ENCODE measurements around the gene LY6G6F. TPM values are rescaled to one million over a fixed set of nuclear protein-coding genes. Genes with fewer than 3 reads are reported as not detected.

The LY6G6F gene
- total RNA-seq, 1 donor = not detected

Small RNA genes within 50 kb of the gene (small RNA-seq; reads per million reads assigned to genes)
- not detected for gene LY6G6D
- gene MIR4646 = not detected
- gene RF00019 = not detected
- gene RNU6-850P = not detected

Other genes starting within 250 kb of the LY6G6F start
- 6.5 and 8.6 TPM in 2 replicates for gene MICB, start 208.7 kb upstream of the LY6G6F start, total RNA-seq
- gene MCCD1, start 177.9 kb upstream of the LY6G6F start, total RNA-seq = not detected in 2 replicates
- 262 and 345 TPM in 2 replicates for gene DDX39B, start 164.9 kb upstream of the LY6G6F start, total RNA-seq
- 3.4 and 3.5 TPM in 2 replicates for gene ATP6V1G2, start 160.3 kb upstream of the LY6G6F start, total RNA-seq
- gene NFKBIL1, start 159.3 kb upstream of the LY6G6F start, total RNA-seq = 22.9 and 26.5 TPM in 2 replicates
- not detected in 2 replicates for gene LTA, start 134.6 kb upstream of the LY6G6F start, total RNA-seq
- gene TNF, start 131.3 kb upstream of the LY6G6F start, total RNA-seq = not detected in 2 replicates
- not detected in 2 replicates for gene LTB, start 124.4 kb upstream of the LY6G6F start, total RNA-seq
- gene LST1, start 120.6 kb upstream of the LY6G6F start, total RNA-seq = not detected in 2 replicates
- gene NCR3, start 113.9 kb upstream of the LY6G6F start, total RNA-seq = not detected in 2 replicates
- not detected in 2 replicates for gene AIF1, start 91.6 kb upstream of the LY6G6F start, total RNA-seq
- gene PRRC2A, start 86.2 kb upstream of the LY6G6F start, total RNA-seq = 49.4 and 57.4 TPM in 2 replicates
- 127 and 138 TPM in 2 replicates for gene BAG6, start 54.2 kb upstream of the LY6G6F start, total RNA-seq
- gene APOM, start 51.0 kb upstream of the LY6G6F start, total RNA-seq = 2.0 and 2.2 TPM in 2 replicates
- gene C6orf47, start 46.1 kb upstream of the LY6G6F start, total RNA-seq = 15.2 and 19.5 TPM in 2 replicates
- 17.0 and 17.1 TPM in 2 replicates for gene GPANK1, start 41.9 kb upstream of the LY6G6F start, total RNA-seq
- gene CSNK2B, start 40.8 kb upstream of the LY6G6F start, total RNA-seq = 118 and 149 TPM in 2 replicates
- gene LY6G5B, start 36.9 kb upstream of the LY6G6F start, total RNA-seq = 4.2 and 4.8 TPM in 2 replicates
- 0.26 and 0.65 TPM in 2 replicates for gene LY6G5C, start 25.8 kb upstream of the LY6G6F start, total RNA-seq
- 29.9 and 35.3 TPM in 2 replicates for gene ABHD16A, start 3.5 kb upstream of the LY6G6F start, total RNA-seq
- gene LY6G6D, start 8.5 kb downstream of the LY6G6F start, total RNA-seq = not detected in 2 replicates
- gene LY6G6C, start 14.9 kb downstream of the LY6G6F start, total RNA-seq = not detected in 2 replicates
- not detected in 2 replicates for gene MPIG6B, start 16.5 kb downstream of the LY6G6F start, total RNA-seq
- 76.2 and 84.3 TPM in 2 replicates for gene DDAH2, start 22.4 kb downstream of the LY6G6F start, total RNA-seq
- 597 and 600 TPM in 2 replicates for gene CLIC1, start 29.7 kb downstream of the LY6G6F start, total RNA-seq
- gene MSH5, start 33.1 kb downstream of the LY6G6F start, total RNA-seq = 10.7 and 12.3 TPM in 2 replicates
- 0.54 and 1.4 TPM in 2 replicates for gene SAPCD1, start 55.8 kb downstream of the LY6G6F start, total RNA-seq
- gene VWA7, start 70.5 kb downstream of the LY6G6F start, total RNA-seq = 1.0 and 1.9 TPM in 2 replicates
- 38.3 and 45.2 TPM in 2 replicates for gene VARS1, start 88.9 kb downstream of the LY6G6F start, total RNA-seq
- 28.3 and 32.4 TPM in 2 replicates for gene LSM2, start 100.1 kb downstream of the LY6G6F start, total RNA-seq
- gene HSPA1L, start 108.4 kb downstream of the LY6G6F start, total RNA-seq = 1.0 and 1.4 TPM in 2 replicates
- 91.1 and 137 TPM in 2 replicates for gene HSPA1A, start 108.7 kb downstream of the LY6G6F start, total RNA-seq
- 123 and 152 TPM in 2 replicates for gene HSPA1B, start 120.9 kb downstream of the LY6G6F start, total RNA-seq
- gene NEU1, start 156.0 kb downstream of the LY6G6F start, total RNA-seq = 48.6 and 57.6 TPM in 2 replicates
- 0.22 TPM in 1 of 2 replicates, not detected in the other for gene SLC44A4, start 172.1 kb downstream of the LY6G6F start, total RNA-seq
- 41.4 and 51.4 TPM in 2 replicates for gene EHMT2, start 190.8 kb downstream of the LY6G6F start, total RNA-seq
- 1.3 and 1.9 TPM in 2 replicates for gene ZBTB12, start 195.2 kb downstream of the LY6G6F start, total RNA-seq
- 19.1 and 22.0 TPM in 2 replicates for gene C2, start 220.9 kb downstream of the LY6G6F start, total RNA-seq
- 26.9 and 34.6 TPM in 2 replicates for gene CFB, start 239.2 kb downstream of the LY6G6F start, total RNA-seq